Stimulated activated CD4-positive, alpha-beta T cell treated with anti-CD3 and anti-CD28 coated beads, Interleukin-2, amount 100 ng/mL, for 48 hours (primary cell): ENCODE results near the gene IQSEC1.

Experiments used
- DNase-seq, 2 donors: peaks; one replicate each; pipeline ENCODE4 v3.0.0-alpha.2; 2020

Gene IQSEC1

DNA sequence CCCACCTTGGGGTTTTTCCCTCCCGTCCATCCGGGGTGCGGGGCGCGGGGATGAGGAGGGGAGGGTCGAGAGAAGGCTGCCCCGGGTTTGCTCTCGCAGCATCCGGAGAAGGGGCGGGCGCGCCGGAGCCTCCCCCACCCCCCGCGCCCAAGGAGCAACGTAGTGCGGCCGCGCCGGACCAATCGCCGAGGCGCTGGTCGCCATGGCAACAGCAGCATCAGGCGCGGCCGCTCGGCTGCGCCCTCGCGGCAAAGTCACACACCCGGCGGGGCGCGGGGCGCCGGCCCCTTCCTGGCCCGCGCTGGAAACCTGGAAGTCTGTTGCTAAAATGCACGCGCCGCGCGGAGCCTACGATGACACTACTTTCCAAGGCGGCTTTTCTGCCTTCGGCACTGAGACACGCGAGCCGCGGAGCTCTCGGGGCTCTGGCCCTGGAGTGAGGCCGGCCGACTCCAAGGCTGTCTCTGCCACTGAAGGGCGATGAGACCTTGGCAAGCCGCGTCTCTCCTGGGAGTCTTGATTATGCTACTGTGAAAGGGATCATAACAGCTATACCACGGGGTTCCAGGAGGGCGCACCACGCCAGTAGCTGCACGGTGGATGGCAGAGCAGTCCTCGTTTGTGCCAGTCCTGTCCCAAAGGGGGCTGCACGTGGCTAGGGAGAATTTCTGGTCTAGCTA lies at the start of gene IQSEC1:
Gene IQSEC1 (minus strand): TSS at position 104 of the 680 bp plus-strand sequence. CDS start 415 bp downstream, outside the sequence.
- peak; percentile 58 to 63 for DNase-seq

DNA sequence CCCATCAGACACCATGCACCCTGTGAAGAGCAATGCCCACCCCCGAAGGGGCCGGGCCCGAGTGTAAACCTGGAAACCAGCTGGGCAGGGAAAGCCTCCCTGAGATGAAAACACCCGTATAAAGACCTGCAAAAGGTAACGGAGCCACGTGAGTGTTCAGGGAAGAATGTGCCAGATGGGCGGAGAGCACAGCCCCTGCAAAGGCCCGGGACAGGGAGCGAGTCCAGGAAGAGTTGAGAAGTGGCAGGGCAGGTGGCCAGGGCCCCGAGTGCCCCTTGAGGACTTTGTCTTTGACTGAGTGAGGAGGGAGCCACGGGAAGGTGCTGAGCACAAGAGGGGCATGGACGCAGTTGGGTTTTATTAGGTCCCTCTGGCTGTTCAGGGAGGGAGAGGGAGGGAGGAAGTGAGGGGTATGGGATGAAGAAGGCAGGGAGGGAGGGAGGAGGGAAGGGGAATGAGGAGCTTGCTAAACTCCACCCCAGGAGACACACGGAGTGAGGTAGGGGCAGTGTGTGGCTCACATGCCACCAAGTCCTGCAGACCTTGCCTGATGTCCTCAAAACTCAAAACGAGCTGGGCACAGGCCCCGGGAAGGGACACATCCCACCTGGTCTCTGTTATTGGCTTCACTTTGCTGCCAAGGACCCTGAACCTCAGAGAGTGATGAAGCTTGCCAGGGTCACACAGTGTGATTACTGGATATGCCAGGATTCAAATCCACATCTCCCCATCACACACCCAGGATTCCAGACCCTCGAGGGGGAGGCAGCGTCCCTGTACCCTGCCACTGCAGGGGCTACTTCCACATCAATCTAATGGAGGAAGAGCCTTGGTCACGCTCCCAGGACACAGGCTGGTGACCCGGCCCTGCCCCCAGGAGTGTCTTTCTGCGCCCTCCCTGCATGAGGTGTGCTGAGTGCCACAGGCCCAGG lies 49.1 kb upstream of the IQSEC1 start:
- DNase-seq = no peak

DNA sequence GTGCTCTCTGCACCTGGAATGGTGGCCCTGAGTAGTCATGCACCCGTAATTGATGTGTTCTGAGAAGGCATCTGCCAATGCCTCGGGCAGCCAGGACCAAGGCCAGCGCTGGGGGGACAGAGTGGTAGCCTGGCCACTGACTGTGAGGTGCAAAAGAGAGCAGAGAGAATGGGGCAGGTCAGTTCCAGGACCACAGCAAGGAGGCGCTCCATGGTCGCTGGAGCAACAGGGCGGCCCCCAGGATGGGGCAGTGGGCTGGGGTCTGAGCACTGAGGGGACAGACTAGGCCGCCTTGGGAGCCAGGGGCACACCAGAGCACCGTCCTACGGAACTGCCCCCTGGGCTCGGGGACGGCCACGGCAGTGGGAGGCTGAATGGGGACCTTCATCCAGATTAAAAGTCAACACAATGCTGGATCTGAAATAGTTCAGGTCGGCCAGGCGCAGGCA lies 48.3 kb upstream of the IQSEC1 start:
- DNase-seq = no peak

GRCh38 chr3:13120928-13121552 lies 47.8 kb upstream of the IQSEC1 start:
- no peak for DNase-seq

DNA sequence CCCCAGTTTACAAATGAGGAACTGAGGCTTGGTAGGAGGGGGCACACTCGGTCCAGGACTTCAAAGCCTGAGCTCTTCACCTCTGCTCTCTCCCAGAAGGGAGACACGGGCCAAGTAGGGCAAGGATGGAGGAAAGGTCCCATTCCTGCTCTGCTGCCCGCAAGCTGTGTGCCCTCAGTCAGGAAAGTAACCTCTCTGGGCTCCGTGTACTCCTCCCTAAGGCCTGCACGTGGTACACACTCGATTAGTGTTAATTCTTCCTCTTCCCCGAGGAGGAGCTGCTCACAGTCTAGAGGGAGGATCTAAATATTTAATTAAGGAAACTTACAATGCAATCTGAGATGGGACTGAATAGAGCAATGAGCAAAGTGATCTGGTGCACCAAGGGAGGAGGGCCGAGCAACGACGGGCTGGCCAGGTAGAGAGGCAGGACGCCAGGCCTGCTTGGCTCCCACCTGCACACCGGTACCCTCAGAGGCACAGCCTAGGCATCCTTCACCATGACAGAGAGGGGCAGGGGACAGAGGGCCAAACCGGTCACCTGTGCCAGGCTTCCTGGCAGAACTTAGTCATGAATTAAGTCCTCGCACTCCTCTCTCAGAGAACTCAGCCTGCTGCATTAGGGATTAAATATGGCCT lies 47.2 kb upstream of the IQSEC1 start:
- DNase-seq = no peak

GRCh38 chr3:13119471-13120220 lies 46.4 kb upstream of the IQSEC1 start:
- no peak for DNase-seq

DNA sequence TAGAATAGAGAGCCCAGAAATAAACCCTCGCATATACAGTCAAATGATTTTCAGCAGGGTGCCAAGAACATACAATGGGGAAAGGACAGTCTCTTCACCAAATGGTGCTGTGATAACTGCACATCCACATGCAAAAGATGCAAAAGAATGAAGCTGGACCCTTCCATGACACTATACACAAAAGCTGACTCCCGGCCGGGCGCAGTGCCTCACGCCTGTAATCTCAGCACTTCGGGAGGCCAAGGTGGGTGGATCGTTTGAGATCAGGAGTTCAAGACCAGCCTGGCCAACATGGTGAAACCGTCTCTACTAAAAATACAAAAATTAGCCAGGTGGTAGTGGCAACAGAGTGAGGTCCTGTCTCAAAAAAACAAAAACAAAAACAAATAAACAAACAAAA lies 43.2 kb upstream of the IQSEC1 start:
- no peak for DNase-seq

- DNase-seq = no peak
Observed at GRCh38 chr3:13115991-13116390, 42.8 kb upstream of the IQSEC1 start.

- no peak for DNase-seq
Observed at GRCh38 chr3:13115576-13115910, 42.3 kb upstream of the IQSEC1 start.

- DNase-seq = no peak
Observed at GRCh38 chr3:13114811-13115575, 41.8 kb upstream of the IQSEC1 start.

DNA sequence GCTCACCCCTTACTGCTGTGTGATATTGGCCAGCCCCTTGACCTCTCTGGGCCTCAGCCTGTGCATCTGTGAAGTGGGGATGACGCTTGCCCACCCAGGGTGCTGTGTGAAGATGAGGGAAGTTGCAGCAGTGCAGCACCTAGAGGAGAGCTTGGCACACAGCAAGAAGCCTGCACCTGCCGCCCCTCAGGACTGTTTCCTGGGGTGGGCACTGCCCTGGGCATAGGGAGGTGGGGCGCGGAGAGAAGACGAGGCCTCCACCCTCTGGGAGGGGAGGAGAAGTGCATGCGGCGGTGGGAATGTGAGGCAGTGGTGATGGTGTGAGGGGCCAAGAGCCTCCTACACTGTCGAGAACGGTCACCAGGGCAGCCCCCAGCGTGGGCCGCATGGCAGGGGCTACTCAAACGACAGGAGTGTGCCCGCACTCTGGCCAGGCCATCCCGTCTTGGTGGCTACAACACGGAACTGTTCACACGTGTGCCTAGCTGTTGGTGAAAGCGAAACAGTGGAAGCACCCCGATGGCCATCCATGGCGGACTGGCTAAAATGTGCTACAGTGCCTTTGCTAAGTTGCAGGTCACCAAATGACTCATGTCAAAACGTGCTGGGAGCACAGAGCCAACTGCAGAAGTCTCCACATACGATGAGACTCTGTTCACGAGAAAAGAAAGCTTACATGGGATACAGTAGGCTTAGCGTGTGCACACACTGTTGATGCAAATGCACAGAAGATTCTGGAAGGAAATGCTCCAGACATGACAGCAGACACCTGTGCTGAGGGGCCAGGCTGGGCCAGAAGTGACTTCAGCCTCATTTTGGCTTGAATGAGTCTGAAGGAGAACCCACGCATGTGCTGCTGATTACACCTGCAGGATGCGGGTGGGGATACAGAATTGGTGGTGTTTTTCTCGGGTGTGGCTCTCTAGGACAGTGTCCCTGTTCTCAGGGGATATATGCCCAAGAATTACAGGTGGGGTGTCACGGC lies 40.4 kb upstream of the IQSEC1 start:
- DNase-seq = no peak

- no peak for DNase-seq
Observed at GRCh38 chr3:13112521-13113345, 39.5 kb upstream of the IQSEC1 start.

GRCh38 chr3:13111873-13112520 lies 38.8 kb upstream of the IQSEC1 start:
- no peak for DNase-seq

DNA sequence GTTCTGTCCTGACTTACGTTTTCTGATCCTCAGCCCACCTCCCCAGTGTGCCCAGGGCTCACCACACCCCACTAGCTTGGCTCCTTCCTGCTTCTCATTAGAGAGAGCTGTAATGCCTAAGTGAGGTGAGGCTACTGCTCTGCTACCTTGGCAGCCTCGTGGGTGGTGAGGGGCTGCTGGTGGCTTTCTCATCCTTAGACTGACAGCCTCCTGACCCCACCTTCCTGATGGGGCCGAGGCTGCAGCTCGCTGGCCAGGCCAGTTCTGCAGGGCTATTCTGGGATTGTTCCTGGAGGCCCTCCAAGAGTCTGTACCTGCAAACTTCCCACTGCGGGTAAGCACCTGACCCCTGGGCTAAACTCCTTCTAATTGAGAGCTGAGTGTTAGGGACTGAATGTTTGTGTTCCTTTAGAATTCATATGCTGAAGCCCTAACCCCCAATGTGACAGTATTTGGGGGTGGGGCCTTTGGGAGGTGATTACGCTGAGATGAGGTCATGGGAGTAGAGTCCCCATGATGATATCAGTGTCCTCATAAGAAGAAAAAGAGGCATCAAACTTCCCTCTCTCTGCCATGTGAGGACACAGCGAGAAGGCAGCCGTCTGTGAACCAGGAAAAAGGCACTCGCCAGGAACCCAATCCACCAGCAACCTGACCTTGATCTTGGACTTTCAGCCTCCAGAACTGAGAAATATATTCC lies 38.1 kb upstream of the IQSEC1 start:
- no peak for DNase-seq

GRCh38 chr3:13110678-13111116 lies 37.5 kb upstream of the IQSEC1 start:
- no peak for DNase-seq

DNA sequence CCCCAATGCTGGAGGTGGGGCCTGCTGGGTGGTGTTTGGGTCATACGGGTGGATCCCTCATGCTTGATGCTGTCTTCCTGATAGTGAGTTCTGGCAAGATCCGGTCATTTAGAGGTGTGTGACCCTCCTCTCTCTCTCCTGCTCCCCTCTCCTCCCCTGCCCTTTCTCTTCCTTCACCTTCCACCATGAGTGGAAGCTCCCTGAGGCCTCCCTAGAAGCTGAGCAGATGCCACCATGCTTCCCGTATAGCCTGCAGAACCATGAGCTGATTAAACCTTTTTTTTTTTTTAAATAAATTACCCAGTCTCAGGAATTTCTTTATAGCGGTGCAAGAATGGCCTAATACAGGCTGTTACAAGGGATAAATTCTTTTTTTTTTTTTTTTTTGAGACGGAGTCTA lies 36.3 kb upstream of the IQSEC1 start:
- DNase-seq = no peak

- no peak for DNase-seq
Observed at GRCh38 chr3:13108861-13109260, 35.6 kb upstream of the IQSEC1 start.

DNA sequence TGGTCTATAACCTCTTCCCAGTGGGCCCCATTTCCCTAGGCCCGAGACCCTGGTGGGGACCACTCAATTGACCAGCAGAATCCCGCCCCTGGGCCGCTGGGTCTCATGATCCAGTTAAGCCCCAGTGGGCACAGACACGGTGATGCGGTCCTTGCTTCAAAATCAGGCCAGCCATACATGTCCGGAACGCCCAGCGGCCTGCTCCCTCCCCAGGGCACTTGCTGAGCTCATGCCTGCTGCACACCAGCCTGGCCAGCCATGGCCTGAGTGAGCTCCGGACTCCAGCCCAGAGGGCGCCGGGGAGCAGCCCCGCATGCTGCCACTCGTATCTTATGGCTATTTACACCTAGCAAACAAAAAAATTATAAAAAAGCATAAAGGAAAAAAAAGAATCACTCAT lies 34.4 kb upstream of the IQSEC1 start:
- DNase-seq = no peak
